ENCODE data around the gene RPS6KA3.

Gene RPS6KA3

GRCh38 chrX:20228245-20228644, 38.5 kb downstream of the RPS6KA3 start:
- intact Hi-C loops (cut with DNase I), result no loop called here

DNA sequence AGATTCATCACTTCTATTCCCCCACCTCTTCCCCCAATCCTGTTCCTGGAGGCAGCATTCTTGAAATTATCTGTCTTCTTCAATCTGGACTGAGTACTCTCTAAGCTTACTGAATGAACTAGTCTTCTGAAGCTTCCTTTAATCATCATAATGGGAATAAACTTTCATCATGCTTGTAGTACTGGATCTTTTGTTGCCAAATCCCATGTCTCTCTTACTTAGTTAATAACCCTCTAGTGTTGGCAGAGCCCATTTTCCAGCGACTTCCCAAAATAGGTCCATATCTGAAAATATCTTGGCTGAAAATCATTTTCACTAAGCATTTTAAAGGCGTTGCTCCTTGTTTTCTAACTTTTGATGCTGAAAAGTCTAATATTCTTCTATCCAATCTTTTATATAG, 39.6 kb downstream of the RPS6KA3 start:
- no peak for DNase-seq
- intact Hi-C loops (cut with DNase I), result no loop called here

More at GRCh38 chrX:20228245-20228644, 38.5 kb downstream of the RPS6KA3 start:
- DNase-seq, result no peak

- intact Hi-C loops (cut with DNase I), result no loop called here
- no peak for DNase-seq
These were observed 41.2 kb downstream of the RPS6KA3 start for GRCh38 chrX:20225488-20225833.

- intact Hi-C loops (cut with DNase I), result no loop called here
- no peak for DNase-seq
These were observed 41.8 kb downstream of the RPS6KA3 start for GRCh38 chrX:20224814-20225487.

GRCh38 chrX:20221902-20222301, 44.8 kb downstream of the RPS6KA3 start:
- intact Hi-C loops (cut with DNase I), result no loop called here
- DNase-seq, result no peak

DNA sequence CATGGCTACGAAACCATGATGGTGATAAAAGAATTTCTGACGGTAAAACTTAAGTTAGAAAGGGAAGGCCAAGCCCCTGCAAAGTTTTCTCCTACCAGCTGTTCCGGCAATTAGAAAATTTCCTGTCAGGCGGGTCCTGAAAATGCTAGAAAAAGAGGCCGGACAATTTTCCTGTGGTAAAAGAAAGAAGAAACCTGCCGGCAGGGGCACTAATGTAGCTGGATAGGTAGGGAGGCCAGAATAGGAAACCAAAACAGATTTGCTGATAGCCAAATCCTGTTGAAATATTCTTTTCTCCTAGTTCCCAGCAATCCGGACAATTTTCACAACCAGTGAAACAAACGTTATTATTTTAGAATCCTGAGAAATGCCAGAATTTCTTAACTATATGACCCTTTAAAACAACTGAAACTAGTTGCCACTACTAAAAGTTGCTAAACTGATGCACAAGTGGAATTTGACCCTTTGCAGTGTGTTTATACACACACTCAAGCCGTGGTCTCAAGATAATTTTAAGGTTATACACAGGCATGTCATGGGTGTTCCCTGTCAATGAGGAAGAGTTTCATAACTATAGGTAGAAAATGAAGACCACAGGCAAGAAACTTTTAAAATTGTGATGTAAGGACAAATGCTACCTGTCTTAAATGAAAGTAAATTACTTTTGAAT, 47.7 kb downstream of the RPS6KA3 start:
- intact Hi-C loops (cut with DNase I), result no loop called here
- DNase-seq, result no peak

GRCh38 chrX:20217906-20218305, 48.8 kb downstream of the RPS6KA3 start:
- intact Hi-C loops (cut with DNase I), result no loop called here
- no peak for DNase-seq

GRCh38 chrX:20217271-20217670, 49.4 kb downstream of the RPS6KA3 start:
- intact Hi-C loops (cut with DNase I), result no loop called here
- no peak for DNase-seq

DNA sequence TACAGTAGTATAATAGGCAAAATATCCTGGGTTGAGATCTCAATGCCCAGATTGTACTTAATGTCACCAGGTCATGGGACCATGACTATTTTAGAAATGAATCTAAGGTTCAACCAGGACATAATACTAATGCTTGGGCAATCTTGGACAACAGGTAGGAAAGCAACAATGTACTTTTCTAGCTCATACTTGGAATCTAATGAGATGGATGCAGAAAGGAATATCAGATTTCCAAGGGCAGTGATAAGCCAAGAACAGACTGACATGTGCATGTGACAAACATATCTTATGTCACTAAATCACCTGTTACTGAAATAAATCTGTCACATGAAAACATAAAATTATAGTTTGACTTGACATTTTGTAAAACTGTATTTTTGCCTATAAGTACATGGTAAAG, 51.1 kb downstream of the RPS6KA3 start:
- DNase-seq, result no peak
- intact Hi-C loops (cut with DNase I), result no loop called here

DNA sequence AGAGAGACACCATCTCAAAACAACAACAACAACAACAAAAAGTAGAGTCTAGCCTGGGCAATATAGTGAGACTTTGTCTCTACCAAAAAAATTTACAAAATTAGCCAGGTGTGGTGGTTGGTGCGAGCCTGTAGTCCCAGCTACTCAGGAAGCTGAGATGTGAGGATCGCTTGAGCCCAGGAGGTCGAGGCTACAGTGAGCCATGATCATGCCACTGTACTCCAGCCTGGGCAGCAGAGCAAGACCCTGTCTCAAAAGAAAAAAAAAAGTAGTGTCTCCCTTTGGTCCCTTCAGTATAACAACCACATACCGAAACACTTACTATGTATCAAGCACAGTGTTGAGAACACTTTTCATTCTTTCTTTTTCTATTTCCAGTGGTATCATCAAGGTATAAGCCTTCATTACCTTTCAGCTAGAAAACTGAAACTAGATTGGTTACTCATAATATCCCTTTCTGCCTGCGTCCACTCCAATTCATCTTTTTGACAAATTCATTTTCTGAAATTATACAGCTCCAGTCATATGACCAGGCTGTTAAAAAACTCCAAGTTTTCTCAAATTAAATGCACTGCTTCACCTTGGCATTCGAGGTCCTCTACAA, 54.1 kb downstream of the RPS6KA3 start:
- intact Hi-C loops (cut with DNase I), result no loop called here
- DNase-seq, result no peak

DNA sequence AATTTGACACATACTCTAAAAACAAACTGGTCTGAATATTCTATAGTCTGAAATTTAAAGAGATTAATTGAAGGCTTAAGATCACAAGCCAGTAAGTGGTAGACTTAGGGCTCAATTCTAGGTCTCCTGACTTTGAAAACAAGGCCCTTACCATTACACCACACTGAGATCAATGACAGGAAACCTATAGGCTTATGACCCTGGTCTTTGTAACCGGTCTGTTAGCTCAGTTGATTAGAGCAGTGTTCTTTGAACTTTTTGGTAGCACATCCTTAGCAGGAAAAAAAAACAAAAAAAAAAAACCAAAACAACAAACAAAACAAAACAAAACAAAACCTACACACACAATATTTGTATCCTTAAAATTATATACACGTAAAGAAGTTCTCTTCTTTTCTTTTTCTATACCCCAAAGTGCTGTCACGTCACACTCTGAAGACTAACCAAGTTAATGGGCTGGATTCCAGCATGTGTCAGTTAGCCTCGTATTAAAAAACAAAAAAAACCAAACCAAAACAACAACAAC, 55.4 kb downstream of the RPS6KA3 start:
- no peak for DNase-seq

DNA sequence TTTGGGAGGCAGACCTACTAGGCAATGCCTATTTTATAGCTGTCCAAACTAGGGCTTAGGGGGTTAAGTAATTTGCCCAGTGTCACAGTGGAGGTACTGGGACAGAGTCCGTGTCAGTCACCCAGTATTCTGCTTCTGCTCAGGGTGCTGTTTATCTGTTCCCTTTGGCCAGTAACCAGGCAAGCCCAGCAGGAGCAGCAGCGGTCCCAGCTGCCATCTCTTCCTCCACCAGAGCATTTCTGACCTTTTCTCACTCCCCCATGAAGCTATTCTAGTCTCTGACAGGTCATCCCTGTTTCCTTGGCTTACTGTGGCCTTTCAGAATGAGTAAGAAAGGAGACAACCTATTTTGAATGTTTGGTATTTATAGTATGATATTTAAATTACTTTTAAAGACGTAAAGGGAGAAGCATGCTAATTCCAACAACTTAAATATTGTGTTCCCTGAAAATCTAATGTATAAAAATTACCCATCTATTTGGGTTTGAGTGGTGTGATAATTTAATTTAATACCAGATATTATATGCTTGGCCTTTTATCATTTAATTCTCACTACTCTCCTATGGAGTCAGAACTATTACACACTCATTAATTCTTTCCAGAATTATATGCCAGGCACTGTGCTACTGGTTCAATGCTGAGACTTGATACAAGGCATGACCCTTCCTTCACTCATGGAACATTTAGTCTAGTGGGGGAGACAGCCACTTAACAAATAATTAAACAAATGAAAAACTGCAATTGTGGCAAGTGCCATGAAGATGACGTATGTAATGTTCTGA, 60.6 kb downstream of the RPS6KA3 start:
- intact Hi-C loops (cut with DNase I), result no loop called here
- DNase-seq, result no peak

More for the DNA sequence above, 55.4 kb downstream of the RPS6KA3 start:
- intact Hi-C loops (cut with DNase I), result no loop called here

DNA sequence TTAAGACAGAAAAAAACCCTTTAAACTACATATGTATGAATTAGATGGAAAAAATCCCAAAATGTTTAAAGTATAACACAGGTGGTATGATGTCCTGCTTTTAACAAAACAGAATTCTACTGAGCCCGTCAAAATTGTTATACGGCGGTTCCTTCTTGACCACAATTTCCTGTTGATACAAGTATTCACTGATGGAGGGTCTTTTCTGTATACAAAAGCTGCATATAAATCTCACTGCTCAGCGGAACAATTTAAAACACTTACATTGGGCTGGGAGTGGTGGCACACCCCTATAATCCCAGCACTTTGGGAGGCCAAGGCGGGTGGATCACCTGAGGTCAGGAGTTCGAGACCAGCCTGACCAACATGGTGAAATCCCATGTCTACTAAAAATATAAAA, 62.4 kb downstream of the RPS6KA3 start:
- intact Hi-C loops (cut with DNase I), result no loop called here

DNA sequence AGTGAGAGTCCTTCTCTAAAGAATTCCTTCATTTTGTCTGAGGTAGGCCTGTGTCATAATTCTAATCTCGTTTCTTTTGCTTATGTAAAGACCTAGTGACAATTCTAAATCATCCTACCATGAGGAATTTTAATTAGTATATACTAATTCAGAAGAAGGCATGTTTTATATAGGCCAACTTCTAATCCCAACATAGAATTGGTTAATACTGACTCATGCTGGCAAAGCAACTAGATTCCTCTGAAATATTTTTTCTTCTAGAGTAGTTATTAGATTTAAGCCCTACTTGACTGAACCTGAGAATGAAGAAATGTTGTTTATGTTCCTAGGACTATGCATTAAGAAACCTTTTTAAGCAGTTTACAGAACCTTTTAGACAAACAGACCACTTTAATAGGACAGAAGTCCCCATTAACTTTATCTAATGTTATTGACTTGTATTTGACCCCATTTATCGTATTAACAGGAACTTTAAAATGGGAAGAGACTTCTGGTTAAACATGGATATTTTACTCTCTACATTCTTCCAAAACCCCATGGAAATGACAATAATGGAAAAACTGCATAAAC, 69.0 kb downstream of the RPS6KA3 start:
- no peak for DNase-seq
- intact Hi-C loops (cut with DNase I), result no loop called here

More for the DNA sequence above, 62.4 kb downstream of the RPS6KA3 start:
- no peak for DNase-seq

DNA sequence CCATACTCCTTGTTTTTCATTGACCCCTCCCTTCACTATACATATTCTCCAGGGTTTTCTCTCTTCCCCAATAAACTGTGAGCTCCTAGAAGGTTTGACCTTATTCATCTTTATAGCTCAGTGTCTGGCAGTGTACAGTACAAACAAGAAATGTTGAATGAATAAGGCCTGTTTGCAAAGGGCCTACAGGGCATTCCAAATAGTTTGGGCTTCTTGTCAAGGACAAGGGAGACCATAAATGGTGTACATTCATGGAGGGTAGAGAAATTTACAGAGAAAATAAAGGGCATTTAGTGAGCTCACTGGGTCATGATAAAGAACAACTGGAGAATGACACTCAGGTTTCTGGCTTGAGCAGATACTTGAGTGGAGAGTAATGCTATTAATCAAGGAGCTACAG, 77.5 kb downstream of the RPS6KA3 start:
- no peak for DNase-seq
- intact Hi-C loops (cut with DNase I), result no loop called here

GRCh38 chrX:20181598-20182329, 84.9 kb downstream of the RPS6KA3 start:
- no peak for DNase-seq
- intact Hi-C loops (cut with DNase I), result no loop called here

DNA sequence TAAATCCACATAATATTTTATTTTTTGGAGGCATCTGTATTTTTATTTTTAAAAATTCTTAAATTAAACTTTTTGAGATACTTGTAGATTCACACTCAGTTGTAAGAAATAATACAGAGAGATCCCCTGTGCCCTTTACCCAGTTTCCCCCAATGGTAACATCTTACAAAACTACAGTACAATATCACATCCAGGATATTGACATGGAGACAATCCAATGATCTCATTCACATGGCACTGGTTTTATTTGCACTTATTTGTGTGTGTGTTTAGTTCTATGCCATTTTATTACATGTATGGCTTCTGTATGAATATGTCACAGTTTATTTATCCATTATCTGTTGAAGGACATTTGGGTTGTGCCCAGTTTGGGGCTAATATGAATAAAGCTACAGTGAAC, 89.6 kb downstream of the RPS6KA3 start:
- no peak for DNase-seq
- intact Hi-C loops (cut with DNase I), result no loop called here

DNA sequence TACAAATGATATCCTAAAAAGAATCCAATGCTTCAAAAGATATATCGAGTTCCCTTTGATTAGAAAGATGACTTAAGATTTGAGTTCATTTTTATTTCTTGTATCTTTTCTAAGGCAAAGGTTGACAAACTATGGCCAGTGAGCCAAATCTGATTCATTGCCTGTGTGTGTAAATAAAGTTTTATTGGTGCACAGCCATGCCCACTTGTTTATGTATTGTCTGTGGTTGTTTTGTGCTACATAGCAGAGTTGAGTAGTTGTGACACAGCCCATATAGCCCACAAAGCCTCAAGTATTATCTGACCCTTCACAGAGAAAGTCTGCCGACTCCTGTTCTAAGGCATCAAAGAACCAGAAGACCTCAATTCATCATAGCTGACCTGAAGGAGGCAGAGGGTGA, 92.9 kb downstream of the RPS6KA3 start:
- no peak for DNase-seq
- intact Hi-C loops (cut with DNase I), result no loop called here

- intact Hi-C loops (cut with DNase I), result no loop called here
- DNase-seq, result no peak
These were observed 93.4 kb downstream of the RPS6KA3 start for GRCh38 chrX:20173313-20173712.
